HepG2 (cell line): ENCODE measurements around the gene OPRM1. TPM values are rescaled to one million over a fixed set of nuclear protein-coding genes. Genes with fewer than 3 reads are reported as not detected.

ENCODE experiments used
- CC2D1A ChIP-seq: sonication (generic); formaldehyde crosslinking; IDR thresholded peaks from 2 replicates; pipeline ENCODE4 v1.8.1; 2023; ENCODE audit warnings: mild to moderate bottlenecking, missing genetic modification reagents
- CHCHD3 ChIP-seq: sonication (generic); formaldehyde crosslinking; IDR thresholded peaks from 2 replicates; pipeline ENCODE4 v1.8.0; 2022; ENCODE audit warnings: mild to moderate bottlenecking, missing genetic modification reagents, moderate library complexity
- E2F1 ChIP-seq: sonication (generic); formaldehyde crosslinking; IDR thresholded peaks from 2 replicates; pipeline ENCODE4 v1.5.0; 2020; ENCODE audit warnings: missing genetic modification reagents
- HMGXB3 ChIP-seq: sonication (generic); formaldehyde crosslinking; IDR thresholded peaks from 2 replicates; pipeline ENCODE4 v1.4.0; 2020; ENCODE audit warnings: missing genetic modification reagents, borderline replicate concordance
- HOXA7 ChIP-seq: sonication (generic); formaldehyde crosslinking; IDR thresholded peaks from 2 replicates; pipeline ENCODE4 v1.8.1; 2022; ENCODE audit warnings: mild to moderate bottlenecking, missing genetic modification reagents, moderate library complexity
- JUN ChIP-seq: sonication (generic); formaldehyde crosslinking; IDR thresholded peaks from 2 replicates; pipeline ENCODE4 v1.4.0; 2020; ENCODE audit warnings: mild to moderate bottlenecking, missing genetic modification reagents
- KAT8 ChIP-seq: IDR thresholded peaks from 2 replicates; pipeline ENCODE4 v1.6.1; 2016; ENCODE audit warnings: missing genetic modification reagents, missing compliant biosample characterization
- KLF12 ChIP-seq: sonication (generic); formaldehyde crosslinking; IDR thresholded peaks from 2 replicates; pipeline ENCODE4 v1.4.0; 2020; ENCODE audit warnings: missing genetic modification reagents, borderline replicate concordance
- NKX3-1 ChIP-seq: sonication (generic); formaldehyde crosslinking; IDR thresholded peaks from 2 replicates; pipeline ENCODE4 v1.5.0; 2020; ENCODE audit warnings: missing genetic modification reagents
- RAD21 ChIP-seq: fragments of 450-650 bp; formaldehyde crosslinking; IDR thresholded peaks from 2 replicates; pipeline ENCODE4 v1.5.0; 2020; ENCODE audit warnings: mild to moderate bottlenecking
- RARA ChIP-seq: IDR thresholded peaks from 2 replicates; pipeline ENCODE4 v1.6.1; 2016; ENCODE audit warnings: missing genetic modification reagents, missing compliant biosample characterization
- RBFOX2 ChIP-seq: fragments of 200-400 bp; formaldehyde crosslinking; IDR thresholded peaks from 2 replicates; pipeline ENCODE4 v1.6.1; 2017; ENCODE audit warnings: low read depth, mild to moderate bottlenecking, low read length
- SALL2 ChIP-seq: sonication (generic); formaldehyde crosslinking; IDR thresholded peaks from 2 replicates; pipeline ENCODE4 v1.8.1; 2023; ENCODE audit warnings: mild to moderate bottlenecking, missing genetic modification reagents, inconsistent platforms
- SMARCC2 ChIP-seq: fragments of 450-650 bp; IDR thresholded peaks from 2 replicates; pipeline ENCODE4 v1.6.1; 2017; ENCODE audit warnings: antibody characterized with exemption, mild to moderate bottlenecking
- SPEN ChIP-seq: sonication (generic); formaldehyde crosslinking; IDR thresholded peaks from 2 replicates; pipeline ENCODE4 v1.5.1; 2020; ENCODE audit warnings: low read depth, mild to moderate bottlenecking, missing genetic modification reagents
- YY1 ChIP-seq: IDR thresholded peaks from 2 replicates; pipeline ENCODE4 v1.6.1; 2011; ENCODE audit warnings: low read length, low read depth, moderate library complexity, mild to moderate bottlenecking; ENCODE audit not compliant: insufficient read depth, insufficient replicate concordance
- ZBTB44 ChIP-seq: sonication (generic); formaldehyde crosslinking; IDR thresholded peaks from 2 replicates; pipeline ENCODE4 v1.4.0; 2020; ENCODE audit warnings: missing genetic modification reagents
- ZNF253 ChIP-seq: sonication (generic); formaldehyde crosslinking; IDR thresholded peaks from 2 replicates; pipeline ENCODE4 v1.8.0; 2022; ENCODE audit warnings: mild to moderate bottlenecking, missing genetic modification reagents, borderline replicate concordance
- ZNF30 ChIP-seq: sonication (generic); formaldehyde crosslinking; IDR thresholded peaks from 2 replicates; pipeline ENCODE4 v1.5.0; 2020; ENCODE audit warnings: mild to moderate bottlenecking, missing genetic modification reagents
- ZNF350 ChIP-seq: sonication (generic); formaldehyde crosslinking; IDR thresholded peaks from 2 replicates; pipeline ENCODE4 v1.4.0; 2020; ENCODE audit warnings: mild to moderate bottlenecking, low read depth, missing genetic modification reagents, borderline replicate concordance
- ZNF639 ChIP-seq: conservative IDR thresholded peaks from 2 replicates; pipeline ENCODE4 v1.6.1; 2018; ENCODE audit warnings: missing genetic modification reagents
- ZNF816 ChIP-seq: sonication (generic); formaldehyde crosslinking; IDR thresholded peaks from 2 replicates; pipeline ENCODE4 v1.8.0; 2022; ENCODE audit warnings: missing genetic modification reagents, mild to moderate bottlenecking, borderline replicate concordance
- polyA plus RNA-seq, 8 experiments: library from polyadenylated mRNA; depleted of rRNA in 3 of 8; stranded (reverse) in 7 of 8; unstranded in 1 of 8; fragments of >200 nt; fragmentation: Illumina TruSeq in 4 of 8; extraction: Trizol in 4 of 8; gene quantifications; 2 replicates each; pipeline versions ENCODE4 v1.2.1 to v1.2.3, GENCODE V29; 2011 to 2016; ENCODE audit warnings: low read depth in 4 of 8, missing spikeins in 1 of 8, mixed read lengths in 1 of 8; ENCODE audit not compliant: insufficient read depth in 1 of 8
- total RNA-seq, 5 experiments: library from RNA; depleted of rRNA; stranded (reverse); fragments of >200 nt; fragmentation: Illumina TruSeq; extraction: Trizol; gene quantifications; 2 replicates each; pipeline ENCODE4 v1.2.3, GENCODE V29; 2016; ENCODE audit warnings: low read depth in 1 of 5

The OPRM1 gene
- total and polyA plus RNA-seq, 2 of the 13 experiments (the other 11 are each of a cell fraction or from before 2014, with no cell fraction given) = not detected

- TF ChIP-seq ZNF350 (CRISPR knock-in tag) (0 out of 2 replicates have a peak, but pooled peaks have one; percentile 42), KAT8 (CRISPR knock-in tag) (peak; percentile 51; the same call in 1 of the 2 replicates), E2F1 (no peak), RBFOX2 (no peak), HOXA7 (CRISPR knock-in tag) (peak; percentile 84; the same call in 1 of the 2 replicates), ZNF816 (CRISPR knock-in tag) (no peak), JUN (CRISPR knock-in tag) (no peak), KLF12 (CRISPR knock-in tag) (0 out of 2 replicates have a peak, but pooled peaks have one; percentile 58), YY1 (no peak), RAD21 (no peak), SPEN (CRISPR knock-in tag) (0 out of 2 replicates have a peak, but pooled peaks have one; percentile 29), NKX3-1 (peak; percentile 82; the same call in 1 of the 2 replicates), CC2D1A (CRISPR knock-in tag) (no peak), ZBTB44 (CRISPR knock-in tag) (peak; percentile 91; the same call in 1 of the 2 replicates), ZNF639 (CRISPR knock-in tag) (0 out of 2 replicates have a peak, but pooled peaks have one; percentile 33), RARA (CRISPR knock-in tag) (peak; percentile 46; the same call in 1 of the 2 replicates), ZNF30 (CRISPR knock-in tag) (no peak), HMGXB3 (CRISPR knock-in tag) (peak; percentile 73; the same call in 1 of the 2 replicates), SMARCC2 (no peak), ZNF253 (CRISPR knock-in tag) (0 out of 2 replicates have a peak, but pooled peaks have one; percentile 74), CHCHD3 (no peak), SALL2 (CRISPR knock-in tag) (peak; percentile 64; the same call in 1 of the 2 replicates)
Measured at GRCh38 chr6:154039231-154039842, at the start of gene OPRM1 (continued).
